ENCODE results near the gene ZNF708.
"Not testable (repeated sequence)": the region's sequence is repeated elsewhere in the genome, so short reads cannot be mapped to it uniquely, and the experiment has no call there.

ZNF708 gene

DNA sequence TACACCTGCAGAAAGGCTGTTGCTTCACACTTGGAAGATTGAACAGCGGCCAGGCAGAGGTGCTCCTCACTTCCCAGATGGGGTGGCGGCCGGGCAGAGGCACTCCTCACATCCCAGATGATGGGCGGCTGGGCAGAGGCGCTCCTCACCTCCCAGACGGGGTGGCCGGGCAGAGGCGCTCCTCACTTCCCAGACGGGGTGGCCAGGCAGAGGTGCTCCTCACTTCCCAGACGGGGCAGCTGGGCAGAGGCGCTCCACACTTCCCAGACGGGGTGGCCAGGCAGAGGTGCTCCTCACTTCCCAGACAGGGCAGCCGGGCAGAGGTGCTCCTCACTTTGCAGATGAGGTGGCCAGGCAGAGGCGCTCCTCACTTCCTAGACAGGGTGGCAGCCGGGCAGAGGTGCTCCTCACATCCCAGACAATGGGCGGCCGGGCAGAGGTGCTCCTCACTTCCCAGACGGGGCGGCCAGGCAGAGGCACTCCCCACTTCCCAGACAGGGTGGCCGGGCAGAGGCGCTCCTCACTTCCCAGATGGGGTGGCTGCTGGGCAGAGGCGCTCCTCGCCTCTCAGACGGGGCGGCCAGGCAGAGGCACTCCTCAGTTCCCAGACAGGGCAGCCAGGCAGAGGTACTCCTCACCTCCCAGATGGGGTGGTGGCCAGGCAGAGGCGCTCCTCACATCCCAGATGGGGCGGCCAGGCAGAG is 69.6 kb downstream of the ZNF708 start:
- DNase-seq = not testable (repeated sequence)

- DNase-seq = no peak
These were observed 72.5 kb downstream of the ZNF708 start for GRCh38 chr19:21256722-21257121.
